GM23338 (cell line): ENCODE data around the gene NRIP1.

Experiments
- CREB1 ChIP-seq: fragments of 250-450 bp; sonication (Bioruptor Pico); IDR thresholded peaks from 2 replicates; pipeline ENCODE4 v1.5.0; 2020; ENCODE audit warnings: low read depth, mild to moderate bottlenecking, moderate library complexity
- CTCF ChIP-seq, 2 experiments: fragments of 200-600 bp in 1 of 2; sonication (generic) in 1 of 2; conservative IDR thresholded peaks; 2 replicates each; pipeline versions ENCODE4 v1.5.1 to v1.6.1; 2016 to 2017; ENCODE audit warnings: antibody characterized with exemption in 2 of 2, low read depth in 2 of 2, mild to moderate bottlenecking in 2 of 2, moderate library complexity in 1 of 2
- EZH2 ChIP-seq: fragments of 200-600 bp; sonication (generic); IDR thresholded peaks from one replicate; pipeline ENCODE4 v1.8.0; 2017; ENCODE audit warnings: antibody characterized with exemption, mild to moderate bottlenecking, low read depth; ENCODE audit not compliant: unreplicated experiment
- EZH2phosphoT487 ChIP-seq: fragments of 200-600 bp; sonication (generic); IDR thresholded peaks from one replicate; pipeline ENCODE4 v1.8.1; 2018; ENCODE audit warnings: antibody characterized with exemption; ENCODE audit not compliant: unreplicated experiment
- JUNB ChIP-seq: IDR thresholded peaks from one replicate; pipeline ENCODE4 v1.6.1; 2016; ENCODE audit warnings: antibody characterized with exemption; ENCODE audit not compliant: unreplicated experiment
- POLR2AphosphoS5 ChIP-seq: IDR thresholded peaks from 2 replicates; pipeline ENCODE4 v1.6.1; 2016; ENCODE audit warnings: antibody characterized with exemption, low read depth
- REST ChIP-seq: IDR thresholded peaks from one replicate; pipeline ENCODE4 v1.6.1; 2018; ENCODE audit warnings: antibody characterized with exemption; ENCODE audit not compliant: unreplicated experiment
- ZNF114 ChIP-seq: fragments of 250-450 bp; sonication (Bioruptor Pico); IDR thresholded peaks from 2 replicates; pipeline ENCODE4 v1.5.0; 2020; ENCODE audit warnings: mild to moderate bottlenecking, moderate library complexity

GRCh38 chr21:15098908-15099307 is 34.1 kb upstream of the NRIP1 start:
- no peak for TF ChIP-seq CTCF (conservative IDR thresholded peaks at IDR 0.05; ENCODE audit: low read depth in 2 of 2)
- TF ChIP-seq EZH2 = no peak
- no peak for TF ChIP-seq POLR2AphosphoS5
- TF ChIP-seq CREB1 (CRISPR knock-in tag) = no peak
- TF ChIP-seq JUNB = no peak
- no peak for TF ChIP-seq EZH2phosphoT487
- TF ChIP-seq REST = no peak
- no peak for TF ChIP-seq ZNF114
